8988T (cell line): ENCODE results near the gene PEX10.

Experiments
- DNase-seq: peaks from one replicate; pipeline ENCODE4 v3.0.0; 2011

The PEX10 gene

DNA sequence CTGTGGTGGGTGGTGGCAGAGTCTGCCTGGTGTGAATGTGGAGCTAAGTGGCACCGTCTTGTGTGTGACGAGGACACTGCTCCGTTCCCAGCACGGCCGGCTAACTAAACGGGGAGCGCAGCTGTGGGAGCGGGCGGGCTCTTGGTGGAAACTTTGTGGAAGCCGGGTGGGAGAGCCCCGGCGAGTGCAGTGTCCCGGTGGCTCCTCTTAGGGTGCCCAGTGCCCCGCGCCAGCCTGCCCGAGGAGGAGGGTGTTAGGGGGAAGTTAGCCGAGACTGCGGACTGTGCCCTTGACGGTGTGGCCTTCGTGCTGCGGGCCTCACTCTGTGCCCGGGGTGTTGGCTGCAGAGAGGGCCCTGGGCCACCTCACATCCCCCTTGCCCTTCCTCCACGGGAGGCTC lies 9.9 kb downstream of the PEX10 start:
- no peak for DNase-seq

- DNase-seq: no peak
These were observed 11.3 kb downstream of the PEX10 start for GRCh38 chr1:2400950-2401649.

DNA sequence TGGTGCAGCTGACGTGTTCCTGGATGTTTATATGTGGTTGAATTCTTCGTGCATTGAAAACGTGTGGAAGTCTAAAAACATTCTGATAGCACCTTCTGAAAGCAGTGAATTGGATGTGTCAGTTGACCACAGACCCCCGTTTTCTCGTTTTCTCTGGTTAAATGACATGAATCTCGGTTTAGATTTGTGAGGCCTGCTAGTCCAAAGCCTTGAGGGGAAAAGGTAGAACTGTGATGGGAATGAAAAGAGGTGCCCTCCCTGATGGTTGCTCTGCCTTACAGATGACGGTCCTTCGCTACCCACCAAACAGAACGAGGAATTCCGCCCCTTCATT lies 11.8 kb downstream of the PEX10 start:
- no peak for DNase-seq

GRCh38 chr1:2399890-2400575 lies 12.3 kb downstream of the PEX10 start:
- DNase-seq: no peak

- no peak for DNase-seq
These were observed 13.5 kb downstream of the PEX10 start for GRCh38 chr1:2398871-2399270.

- DNase-seq: no peak
These were observed 15.2 kb downstream of the PEX10 start for GRCh38 chr1:2397007-2397679.

GRCh38 chr1:2396476-2396875 lies 15.9 kb downstream of the PEX10 start:
- DNase-seq: no peak

- no peak for DNase-seq
These were observed 16.3 kb downstream of the PEX10 start for GRCh38 chr1:2396059-2396458.

- DNase-seq: no peak
These were observed 17.1 kb downstream of the PEX10 start for GRCh38 chr1:2395245-2395644.

DNA sequence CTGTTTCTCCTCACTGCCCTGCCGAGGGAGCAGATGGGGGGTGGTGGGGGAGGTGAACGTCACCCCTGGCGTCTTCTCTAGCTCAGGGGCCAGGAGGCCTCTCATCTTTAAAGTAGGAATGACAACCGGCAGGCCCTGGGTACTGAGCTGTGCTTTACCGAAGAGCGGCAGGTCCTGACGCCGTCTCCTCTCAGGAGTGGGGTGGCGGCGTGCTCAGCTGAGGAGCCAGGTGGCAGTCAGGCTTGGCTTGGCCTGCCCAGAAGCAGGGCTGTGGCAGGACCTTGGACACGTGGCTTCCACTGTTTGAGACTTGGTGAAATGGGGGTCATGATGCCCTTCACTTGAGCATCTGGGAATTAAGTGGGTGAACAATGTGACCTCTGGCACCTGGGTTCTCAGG lies 17.6 kb downstream of the PEX10 start:
- DNase-seq: no peak

DNA sequence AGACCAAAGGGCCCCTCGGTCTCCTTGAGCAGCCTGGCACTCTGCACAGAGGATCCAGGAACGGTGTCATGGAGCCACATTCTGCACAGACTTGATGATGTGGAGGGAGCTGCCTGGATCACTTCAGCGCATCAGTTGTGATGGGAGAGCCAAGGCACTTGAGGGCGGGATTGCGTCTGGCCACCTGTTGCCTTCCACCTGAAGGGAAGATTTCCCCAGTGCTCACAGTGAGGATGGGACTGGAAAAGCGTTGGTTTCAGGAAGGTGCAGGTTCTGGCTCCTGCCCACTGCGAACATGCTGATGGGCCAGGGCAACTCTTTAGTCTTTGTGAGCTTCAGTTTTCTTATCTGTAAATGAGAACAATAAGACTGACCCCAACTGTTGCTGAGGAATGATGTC lies 18.1 kb downstream of the PEX10 start:
- no peak for DNase-seq

- no peak for DNase-seq
These were observed 18.9 kb downstream of the PEX10 start for GRCh38 chr1:2393471-2393877.

DNA sequence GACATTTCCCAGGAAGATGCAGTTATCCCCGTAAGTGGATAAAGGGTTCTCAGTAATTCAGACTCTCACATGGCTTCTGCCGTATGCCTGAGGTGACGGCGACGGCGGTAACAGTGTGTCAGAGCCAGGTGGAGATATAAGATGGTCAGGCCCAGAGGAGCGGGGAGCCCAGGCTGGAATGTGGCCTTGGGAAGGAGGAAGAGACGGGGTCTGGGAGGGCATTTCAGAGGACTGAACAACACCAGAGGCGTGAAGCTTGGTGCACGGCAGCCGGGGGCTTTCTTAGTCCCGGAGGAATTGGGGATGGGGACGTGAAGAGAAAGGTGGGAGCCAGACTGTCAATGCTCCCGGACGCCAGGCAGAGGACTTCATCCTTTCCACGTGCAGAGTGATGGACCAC lies 19.7 kb downstream of the PEX10 start:
- no peak for DNase-seq

- no peak for DNase-seq
These were observed 20.3 kb downstream of the PEX10 start for GRCh38 chr1:2391931-2392509.

GRCh38 chr1:2391041-2391930 lies 21.1 kb downstream of the PEX10 start, which contains the start of the genes MORN1 and RER1:
Gene MORN1, minus strand, starts transcription at chr1:2391554. Its CDS starts 21 bp downstream, at chr1:2391533.
Gene RER1, plus strand, starts transcription at chr1:2391841. Its CDS starts 3,950 bp downstream, at chr1:2395791.
- DNase-seq: peak; percentile 94

- DNase-seq: no peak
These were observed 22.7 kb downstream of the PEX10 start for GRCh38 chr1:2389644-2390043.

DNA sequence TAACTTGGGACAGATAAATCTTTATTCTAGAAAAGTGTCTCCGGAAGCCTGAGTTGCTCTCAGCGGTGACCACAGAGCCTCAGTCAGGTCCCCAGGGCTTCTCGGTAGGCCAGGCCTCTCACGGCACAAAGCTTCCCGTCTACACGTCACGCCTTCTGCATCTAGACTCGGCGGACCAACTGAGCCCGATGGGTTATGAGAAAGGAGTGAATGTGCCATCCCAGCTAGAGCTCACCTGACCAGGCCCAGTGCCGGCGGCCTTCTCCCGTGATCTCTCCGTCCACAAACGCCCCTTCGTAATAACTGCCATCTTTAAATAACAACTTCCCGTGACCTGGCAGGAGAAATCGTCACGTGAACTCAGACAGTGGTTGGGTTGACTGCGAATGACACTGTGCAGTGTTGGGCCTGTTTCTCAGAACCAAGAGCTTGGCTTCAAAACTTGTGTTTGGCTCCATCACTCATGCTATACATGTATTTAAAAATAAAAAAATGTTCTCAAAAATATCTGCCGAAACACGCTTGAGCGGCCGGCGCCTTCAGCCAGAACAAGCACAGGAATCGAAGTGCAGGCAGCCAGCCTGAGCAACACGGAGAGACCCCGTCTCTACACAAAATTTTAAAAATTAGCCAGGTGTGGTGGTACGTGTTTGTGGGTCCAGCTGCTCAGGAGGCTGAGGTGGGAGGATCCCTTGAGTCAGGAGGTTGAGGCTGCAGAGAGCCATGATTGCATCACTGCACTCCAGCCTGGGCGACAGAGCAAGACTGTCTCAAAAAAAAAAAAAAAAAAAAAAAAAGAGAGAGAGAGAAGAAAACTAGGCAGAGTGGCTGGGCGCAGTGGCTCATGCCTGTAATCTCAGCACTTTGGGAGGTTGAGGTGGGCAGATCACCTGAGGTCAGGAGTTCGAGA lies 24.1 kb downstream of the PEX10 start:
- DNase-seq: no peak

DNA sequence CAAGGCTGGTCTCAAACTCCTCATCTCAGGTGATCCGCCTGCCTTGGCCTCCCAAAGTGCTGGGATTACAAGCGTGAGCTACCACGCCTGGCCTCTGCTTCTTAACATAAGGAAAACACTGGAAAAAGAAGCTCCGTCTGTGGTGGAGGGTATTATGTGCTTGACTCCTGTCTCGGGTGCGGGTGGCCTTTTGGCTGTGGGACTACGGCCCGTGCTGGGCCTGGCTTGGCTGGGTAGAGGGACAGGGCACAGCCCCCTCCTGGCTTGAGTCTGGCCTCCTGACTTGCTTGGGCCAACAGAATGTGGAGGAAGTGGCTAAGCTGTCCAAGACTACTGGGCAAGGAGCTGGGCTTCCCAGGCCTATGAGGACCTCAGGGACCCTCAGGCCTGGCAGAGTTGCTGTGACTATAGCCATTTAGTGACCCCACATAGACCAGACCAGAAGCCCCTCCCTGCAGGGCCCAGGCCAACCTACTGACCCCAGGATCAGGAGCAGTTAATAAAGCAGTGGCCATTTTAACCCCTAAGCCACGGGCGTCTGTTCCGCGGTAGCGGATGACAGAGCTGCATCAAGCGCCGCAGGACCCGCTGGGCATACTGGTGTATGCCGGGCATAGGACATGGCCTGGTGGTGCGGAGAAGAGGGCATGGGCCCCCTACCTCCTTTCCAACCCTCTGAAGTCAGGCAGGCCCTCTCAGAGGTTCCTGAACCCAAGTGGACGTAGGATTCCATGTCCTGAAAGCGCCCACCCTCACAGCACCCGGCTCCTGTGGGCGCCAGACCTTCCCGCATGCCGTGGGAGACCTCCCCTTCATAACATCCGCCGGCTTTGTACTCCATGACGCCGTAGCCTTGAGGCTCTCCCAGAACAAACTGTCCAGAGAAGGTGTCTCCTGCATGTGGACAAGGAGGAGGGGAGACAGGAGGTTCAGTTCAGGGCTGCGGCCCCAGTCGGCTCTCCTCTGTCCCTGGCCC lies 25.4 kb downstream of the PEX10 start:
- no peak for DNase-seq

DNA sequence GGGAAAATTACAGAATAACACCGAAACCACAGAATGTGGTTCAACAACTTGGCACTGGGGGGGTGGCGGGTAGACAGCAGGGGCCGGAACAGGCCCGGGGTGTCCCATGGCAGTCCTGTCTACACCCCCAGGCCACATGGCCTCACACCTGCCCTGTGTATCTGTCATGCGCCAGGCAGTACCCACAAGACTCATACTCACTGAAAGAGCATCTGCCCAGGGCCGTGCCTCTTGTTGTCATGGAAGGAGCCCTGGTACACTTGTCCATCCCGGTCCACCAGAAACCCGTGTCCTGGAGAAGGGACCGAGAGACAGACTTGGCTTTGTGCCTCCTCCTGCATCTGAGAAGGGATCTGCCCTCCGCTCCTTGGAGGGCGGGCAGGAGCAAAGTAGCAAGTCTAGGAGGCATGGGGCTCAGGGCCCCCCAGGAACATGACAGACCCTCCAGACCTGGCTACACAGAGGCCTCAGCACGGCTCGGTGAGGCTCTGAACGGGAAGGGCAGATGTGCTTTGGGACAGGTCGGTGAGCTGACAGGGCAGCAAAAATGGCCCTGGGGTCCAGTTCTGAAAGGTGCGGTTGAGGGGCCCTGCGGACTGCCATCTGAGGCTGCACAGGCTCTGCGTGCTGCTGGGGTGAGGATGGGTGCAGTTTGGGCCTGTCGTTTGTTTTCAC lies 26.6 kb downstream of the PEX10 start:
- DNase-seq: no peak
